ENCODE results near the gene FOXM1. TPM values are rescaled to one million over a fixed set of nuclear protein-coding genes. Genes with fewer than 3 reads are reported as not detected.

Gene FOXM1
- total and polyA plus RNA-seq, 2 of the 13 experiments (the other 11 are each of a cell fraction or from before 2014, with no cell fraction given): 17.1 to 25.9 TPM

- H3K4me2 ChIP-seq (ENCODE audit: low read depth, low read length): no peak overlapping the region
- BruUV-seq (replicated peaks): no TSS peak
- no peaks in the 10 kb centered on the region for H4K20me1 ChIP-seq (ENCODE audit: insufficient read depth, low read length)
- no peak overlapping the region for H3K9ac ChIP-seq (ENCODE audit: insufficient read depth, low read depth, low read length)
- CTCF ChIA-PET (ENCODE audit: low intra/inter-chr PET ratio, low total read pairs): no interaction called here
- H3K27ac ChIP-seq (ENCODE audit: extremely low read length, insufficient read depth, low read length): no peak overlapping the region
- no peaks in the 10 kb centered on the region for H3K9me3 ChIP-seq (ENCODE audit: low read length)
- in situ Hi-C loops (cut with HindIII; ENCODE audit: extremely low pct_ligation_motif_present, low pct_unique_long_range_greater_than_20kb) (no loop called here), intact Hi-C loops (cut with micrococcal nuclease; ENCODE audit: unreplicated experiment) (no loop called here)
- H2AFZ ChIP-seq (ENCODE audit: low read length): no peak overlapping the region
- H3K4me3 ChIP-seq (replicated peaks in 1 of 3; ENCODE audit: insufficient read depth in 1 of 3, low read depth in 2 of 3, low read length in 3 of 3): no peak overlapping the region
- DNase-seq (ENCODE audit: low spot score) (no peak), FAIRE-seq (no peak), ATAC-seq (no peak)
- POLR2A ChIA-PET: no interaction called here
- no peaks in the 10 kb centered on the region for H3K79me2 ChIP-seq (ENCODE audit: insufficient read depth, low read length)
- H3K36me3 ChIP-seq (replicated peaks in 1 of 2; ENCODE audit: control insufficient read depth in 1 of 2, insufficient read depth in 2 of 2, low read length in 2 of 2): peaks cover 6 to 36% of the 10 kb centered on the region in 2 experiments
- WGBS (ENCODE audit: low lambda C conversion rate): 99% methylated on average over 7 of the region's 7 CpGs
- no peaks in the 10 kb centered on the region for H3K27me3 ChIP-seq (ENCODE audit: control insufficient read depth in 1 of 2, insufficient read depth in 2 of 2, low read length in 2 of 2)
- peaks cover 12% of the 10 kb centered on the region for H3K4me1 ChIP-seq (ENCODE audit: insufficient read depth, low read length)
- TF ChIP-seq PAXIP1 (CRISPR knock-in tag; conservative IDR thresholded peaks at IDR 0.05): no peak
- peak; percentile 62 for TF ChIP-seq RBM22 (optimal IDR thresholded peaks at IDR 0.05; ENCODE audit: low read length)
- TF ChIP-seq FOXA1 (IDR thresholded peaks at IDR 0.05): no peak
- no peak for TF ChIP-seq FOXA1 (CRISPR knock-in tag; IDR thresholded peaks at IDR 0.05)
- no peak for TF ChIP-seq NR3C1 (CRISPR knock-in tag; IDR thresholded peaks at IDR 0.05)
- TF ChIP-seq PLSCR1 (CRISPR knock-in tag; IDR thresholded peaks at IDR 0.05; ENCODE audit: borderline replicate concordance): no peak
- TF ChIP-seq LBX2 (CRISPR knock-in tag; IDR thresholded peaks at IDR 0.05; ENCODE audit: borderline replicate concordance): no peak
- no peak for TF ChIP-seq NFE2 (CRISPR knock-in tag; IDR thresholded peaks at IDR 0.05)
- TF ChIP-seq NONO (IDR thresholded peaks at IDR 0.05): no peak
- no peak for TF ChIP-seq NONO (CRISPR knock-in tag; conservative IDR thresholded peaks at IDR 0.05)
- no peak for TF ChIP-seq ZNF691 (CRISPR knock-in tag; IDR thresholded peaks at IDR 0.05; ENCODE audit: borderline replicate concordance, low read depth)
- no peak for TF ChIP-seq ZNF800 (CRISPR knock-in tag; IDR thresholded peaks at IDR 0.05)
- TF ChIP-seq SRSF4 (IDR thresholded peaks at IDR 0.05; ENCODE audit: low read depth, low read length, poor library complexity, severe bottlenecking): no peak
- TF ChIP-seq RFX5 (IDR thresholded peaks at IDR 0.05; ENCODE audit: low read depth, low read length): no peak
- TF ChIP-seq NFIC (IDR thresholded peaks at IDR 0.05; ENCODE audit: low read length): no peak
- TF ChIP-seq POLR2AphosphoS5 (IDR thresholded peaks at IDR 0.05; ENCODE audit: low read depth, low read length): no peak
- TF ChIP-seq CTCF (CRISPR knock-in tag; IDR thresholded peaks at IDR 0.05): no peak
These were observed 19.4 kb downstream of the FOXM1 start for GRCh38 chr12:2857576-2857975.
